Mucosa of descending colon (tissue), 3 donors: ENCODE measurements around the gene CETP. TPM values are rescaled to one million over a fixed set of nuclear protein-coding genes. Genes with fewer than 3 reads are reported as not detected.

Experiments
- ATAC-seq: fragments of 200-7000 bp; cut with Tn5 transposase; one replicate; pipeline ENCODE4 v1.9.1; 2020; ENCODE audit warnings: mild to moderate bottlenecking, moderate library complexity
- DNase-seq, 3 donors: peaks; one replicate each; pipeline ENCODE4 v3.0.0-alpha.2; 2020
- H3K36me3 ChIP-seq: fragments of 200-600 bp; one replicate; pipeline ENCODE4 v1.8.0; 2021; ENCODE audit warnings: low read depth, mild to moderate bottlenecking
- H3K4me1 ChIP-seq: fragments of 200-600 bp; one replicate; pipeline ENCODE4 v1.8.0; 2021; ENCODE audit warnings: low read depth, mild to moderate bottlenecking
- H3K4me3 ChIP-seq: fragments of 200-600 bp; one replicate; pipeline ENCODE4 v1.8.0; 2021; ENCODE audit warnings: mild to moderate bottlenecking
- H3K9me3 ChIP-seq: fragments of 200-600 bp; one replicate; pipeline ENCODE4 v1.8.0; 2021; ENCODE audit warnings: mild to moderate bottlenecking
- intact Hi-C, 2 donors: fragments of 100-400 bp; cut with DNase I in 1 of 2; cut with micrococcal nuclease in 1 of 2; formaldehyde crosslinking; loops; one replicate each; pipeline versions ENCODE4 v1.11.0 to v1.11.1; 2022; cut with DNase I, micrococcal nuclease
- total RNA-seq, 3 donors: library from RNA; stranded (reverse); fragmentation: NEBNext Ultra II Directional in 2 of 3; extraction: Animal tissue kit (Norgen Biotek cat#: 25700) in 2 of 3; gene quantifications; one replicate each; pipeline versions ENCODE4 v1.2.1 to v1.2.4, GENCODE V29; 2021 to 2023
- TF ChIP-seq, protein P1 (sequence below): fragments of 200-600 bp; IDR thresholded peaks from one replicate; pipeline ENCODE4 v1.8.0; 2022; ENCODE audit warnings: antibody characterized with exemption, mild to moderate bottlenecking
- donor health status: DM: no; HTN: no; CAD: no; lungs with moderate emphysema.
- donor health status: DM: no; HTN: no; CAD: no.
- donor health status: DM: no; HTN: yes; CAD: no.

The CETP gene
- total RNA-seq, 3 donors from 2014 or later: 0.22 to 0.35 TPM; not detected in 1

- H3K9me3 ChIP-seq: no peaks in the 10 kb centered on the region
- ATAC-seq (no peak), DNase-seq (no peak)
- H3K36me3 ChIP-seq: peaks cover 19% of the 10 kb centered on the region
- TF ChIP-seq, protein P1, sequence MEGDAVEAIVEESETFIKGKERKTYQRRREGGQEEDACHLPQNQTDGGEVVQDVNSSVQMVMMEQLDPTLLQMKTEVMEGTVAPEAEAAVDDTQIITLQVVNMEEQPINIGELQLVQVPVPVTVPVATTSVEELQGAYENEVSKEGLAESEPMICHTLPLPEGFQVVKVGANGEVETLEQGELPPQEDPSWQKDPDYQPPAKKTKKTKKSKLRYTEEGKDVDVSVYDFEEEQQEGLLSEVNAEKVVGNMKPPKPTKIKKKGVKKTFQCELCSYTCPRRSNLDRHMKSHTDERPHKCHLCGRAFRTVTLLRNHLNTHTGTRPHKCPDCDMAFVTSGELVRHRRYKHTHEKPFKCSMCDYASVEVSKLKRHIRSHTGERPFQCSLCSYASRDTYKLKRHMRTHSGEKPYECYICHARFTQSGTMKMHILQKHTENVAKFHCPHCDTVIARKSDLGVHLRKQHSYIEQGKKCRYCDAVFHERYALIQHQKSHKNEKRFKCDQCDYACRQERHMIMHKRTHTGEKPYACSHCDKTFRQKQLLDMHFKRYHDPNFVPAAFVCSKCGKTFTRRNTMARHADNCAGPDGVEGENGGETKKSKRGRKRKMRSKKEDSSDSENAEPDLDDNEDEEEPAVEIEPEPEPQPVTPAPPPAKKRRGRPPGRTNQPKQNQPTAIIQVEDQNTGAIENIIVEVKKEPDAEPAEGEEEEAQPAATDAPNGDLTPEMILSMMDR: no peak
- H3K4me1 ChIP-seq: no peaks in the 10 kb centered on the region
- intact Hi-C loops: no loop called here
- H3K4me3 ChIP-seq: no peak overlapping the region
These were observed 16.6 kb upstream of the CETP start for GRCh38 chr16:56944954-56945839.

GRCh38 chr16:56945847-56946527, 15.8 kb upstream of the CETP start:
- ATAC-seq (no peak), DNase-seq (no peak)
- intact Hi-C loops: no loop called here
- no peak overlapping the region for H3K4me3 ChIP-seq
- no peaks in the 10 kb centered on the region for H3K4me1 ChIP-seq
- TF ChIP-seq, protein P1: no peak
- peaks cover 14% of the 10 kb centered on the region for H3K36me3 ChIP-seq
- H3K9me3 ChIP-seq: no peaks in the 10 kb centered on the region

DNA sequence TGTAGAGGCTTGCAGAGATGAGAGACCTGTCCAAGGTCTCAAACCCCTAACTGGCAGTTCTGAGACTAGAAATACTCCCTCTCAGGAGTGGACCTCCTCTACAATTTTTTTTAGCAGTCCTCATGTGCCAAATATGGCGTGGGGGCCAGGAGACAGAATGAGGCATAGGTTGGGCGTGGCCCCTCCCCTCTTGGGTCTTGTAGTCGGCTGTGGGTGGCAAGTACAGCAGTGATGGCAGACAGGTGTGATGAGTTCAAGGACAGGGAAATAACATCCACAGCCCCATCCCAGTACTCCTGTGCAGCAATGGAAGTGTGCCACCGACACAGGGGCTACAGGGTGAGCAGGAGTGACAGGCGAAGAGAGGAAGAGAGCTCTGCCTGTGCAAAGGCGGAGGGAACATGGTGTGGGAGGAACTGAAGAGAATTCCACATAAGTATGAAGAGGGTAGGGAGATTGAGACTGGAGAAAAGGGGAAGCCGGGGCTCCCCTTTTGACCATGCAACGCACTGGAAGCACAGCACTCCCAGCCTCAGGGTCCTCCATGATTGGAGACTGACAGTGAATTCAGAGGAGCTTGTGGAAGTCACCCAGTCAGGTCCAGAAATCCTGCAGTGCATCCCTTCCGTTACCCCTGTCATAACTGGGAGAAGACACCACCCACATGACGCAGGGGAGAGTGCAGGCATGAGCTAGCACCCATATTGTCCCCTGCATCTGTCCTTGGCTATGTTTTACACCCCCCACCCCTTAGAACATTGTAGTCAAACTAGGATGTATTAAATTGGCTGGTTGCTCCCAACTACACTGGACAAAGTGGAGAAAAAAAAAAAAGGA, 14.8 kb upstream of the CETP start:
- intact Hi-C loops: no loop called here
- peaks cover 14% of the 10 kb centered on the region for H3K36me3 ChIP-seq
- peak; percentile 8 for ATAC-seq
- H3K9me3 ChIP-seq: no peaks in the 10 kb centered on the region
- no peak overlapping the region for H3K4me3 ChIP-seq
- TF ChIP-seq, protein P1: no peak
- H3K4me1 ChIP-seq: no peaks in the 10 kb centered on the region
- DNase-seq: no peak

DNA sequence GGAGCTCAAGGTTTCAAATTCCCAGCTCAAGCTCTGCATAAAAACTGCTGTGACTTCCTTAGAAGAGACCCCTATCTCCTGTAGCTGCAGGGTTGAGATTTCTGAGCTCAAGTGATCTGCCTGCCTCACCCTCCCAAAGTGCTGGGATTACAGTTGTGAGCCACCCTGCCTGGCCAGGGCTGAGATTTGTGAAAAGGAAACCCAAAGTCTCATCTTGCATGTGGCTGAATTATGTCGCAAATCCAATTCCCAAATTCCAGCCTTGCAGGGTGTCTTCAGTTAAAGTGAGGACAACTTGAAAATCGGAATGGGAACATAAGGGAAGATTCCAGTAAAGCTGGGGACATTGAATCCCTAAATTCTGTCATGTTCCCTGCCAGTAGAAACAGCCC, 14.2 kb upstream of the CETP start:
- DNase-seq (no peak), ATAC-seq (no peak)
- intact Hi-C loops: no loop called here
- TF ChIP-seq, protein P1: no peak
- H3K4me3 ChIP-seq: no peak overlapping the region
- H3K4me1 ChIP-seq: no peaks in the 10 kb centered on the region
- no peaks in the 10 kb centered on the region for H3K9me3 ChIP-seq
- H3K36me3 ChIP-seq: peaks cover 14% of the 10 kb centered on the region

- TF ChIP-seq, protein P1: no peak
- Histone ChIP-seq H3K4me1 (no peaks in the 10 kb centered on the region), H3K4me3 (no peak overlapping the region), H3K36me3 (peaks cover 12% of the 10 kb centered on the region), H3K9me3 (no peaks in the 10 kb centered on the region)
- intact Hi-C loops: no loop called here
- DNase-seq (no peak), ATAC-seq (no peak)
These were observed 13.5 kb upstream of the CETP start for GRCh38 chr16:56948234-56948633.
